GM12801 (cell line): ENCODE measurements around the gene REM1.

ENCODE experiments used
- CTCF ChIP-seq: IDR thresholded peaks from one replicate; pipeline ENCODE4 v1.5.1; 2011; ENCODE audit warnings: control low read depth; ENCODE audit not compliant: insufficient read length; ENCODE audit errors: extremely low read depth

Gene REM1

GRCh38 chr20:31474758-31475427, at the start of gene REM1, which contains the start of gene DEFB124:
REM1 (plus strand) TSS chr20:31475288; CDS start chr20:31476446, 1,158 bp downstream.
DEFB124 (minus strand) TSS chr20:31475127; CDS start chr20:31473013, 2,114 bp downstream.
- TF ChIP-seq CTCF = no peak

- TF ChIP-seq CTCF = no peak
Observed at GRCh38 chr20:31425797-31426196, 49.3 kb upstream of the REM1 start.

GRCh38 chr20:31430568-31431115, 44.4 kb upstream of the REM1 start:
- TF ChIP-seq CTCF = no peak

GRCh38 chr20:31440012-31440659, 35.0 kb upstream of the REM1 start, which contains the start of gene DEFB123:
DEFB123 (plus strand) TSS chr20:31440632; CDS start chr20:31440699, 67 bp downstream.
- no peak for TF ChIP-seq CTCF

GRCh38 chr20:31446084-31446819, 28.8 kb upstream of the REM1 start:
- TF ChIP-seq CTCF = no peak

GRCh38 chr20:31449511-31450414, 25.3 kb upstream of the REM1 start:
- TF ChIP-seq CTCF = no peak
